Measurements from ENCODE around the gene RPLP2.

RPLP2 gene

DNA sequence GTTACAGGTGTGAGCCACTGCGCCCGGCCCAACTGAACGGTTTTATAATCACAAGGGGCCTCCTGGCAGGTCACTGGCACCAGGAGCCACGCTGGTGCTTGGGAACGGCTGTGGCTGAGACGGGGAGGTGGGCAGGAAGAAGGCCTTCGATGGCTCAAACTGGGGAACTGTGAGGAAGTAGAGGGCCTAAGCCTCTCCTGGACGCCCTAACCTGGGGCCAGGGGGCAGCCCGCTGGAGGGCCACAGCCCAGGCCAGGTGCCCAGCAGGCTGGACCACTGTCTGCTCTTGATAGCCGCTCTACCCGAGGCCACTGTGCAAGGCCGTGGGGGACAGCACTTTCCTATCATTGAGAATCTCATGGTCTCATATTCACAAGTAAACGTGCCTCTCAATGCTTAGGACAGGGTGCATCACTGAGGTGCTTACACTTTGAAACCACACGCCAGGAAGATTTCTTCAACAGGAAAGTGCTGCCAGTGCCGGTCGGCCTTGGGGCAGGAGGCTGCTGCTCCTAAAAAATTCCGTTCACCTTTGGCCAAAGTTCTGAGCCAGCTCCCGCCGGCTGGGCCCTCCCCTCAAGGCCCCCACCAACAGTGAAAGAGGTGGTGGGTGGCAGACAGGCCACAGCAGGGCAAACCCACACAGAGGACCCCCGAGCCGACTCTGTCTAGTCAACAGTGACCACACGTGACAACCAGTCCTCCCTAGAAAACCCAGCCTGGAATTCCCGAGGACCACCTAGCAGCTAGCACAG is 39.7 kb upstream of the RPLP2 start:
- TF ChIP-seq, protein P1, sequence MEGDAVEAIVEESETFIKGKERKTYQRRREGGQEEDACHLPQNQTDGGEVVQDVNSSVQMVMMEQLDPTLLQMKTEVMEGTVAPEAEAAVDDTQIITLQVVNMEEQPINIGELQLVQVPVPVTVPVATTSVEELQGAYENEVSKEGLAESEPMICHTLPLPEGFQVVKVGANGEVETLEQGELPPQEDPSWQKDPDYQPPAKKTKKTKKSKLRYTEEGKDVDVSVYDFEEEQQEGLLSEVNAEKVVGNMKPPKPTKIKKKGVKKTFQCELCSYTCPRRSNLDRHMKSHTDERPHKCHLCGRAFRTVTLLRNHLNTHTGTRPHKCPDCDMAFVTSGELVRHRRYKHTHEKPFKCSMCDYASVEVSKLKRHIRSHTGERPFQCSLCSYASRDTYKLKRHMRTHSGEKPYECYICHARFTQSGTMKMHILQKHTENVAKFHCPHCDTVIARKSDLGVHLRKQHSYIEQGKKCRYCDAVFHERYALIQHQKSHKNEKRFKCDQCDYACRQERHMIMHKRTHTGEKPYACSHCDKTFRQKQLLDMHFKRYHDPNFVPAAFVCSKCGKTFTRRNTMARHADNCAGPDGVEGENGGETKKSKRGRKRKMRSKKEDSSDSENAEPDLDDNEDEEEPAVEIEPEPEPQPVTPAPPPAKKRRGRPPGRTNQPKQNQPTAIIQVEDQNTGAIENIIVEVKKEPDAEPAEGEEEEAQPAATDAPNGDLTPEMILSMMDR (IDR thresholded peaks at IDR 0.05; ENCODE audit: low read length, missing control alignments) = no peak
- DNase-seq (ENCODE audit: low read depth) = no peak
- no peak overlapping the region for H3K4me3 ChIP-seq (replicated peaks; ENCODE audit: low read depth, low read length)

DNA sequence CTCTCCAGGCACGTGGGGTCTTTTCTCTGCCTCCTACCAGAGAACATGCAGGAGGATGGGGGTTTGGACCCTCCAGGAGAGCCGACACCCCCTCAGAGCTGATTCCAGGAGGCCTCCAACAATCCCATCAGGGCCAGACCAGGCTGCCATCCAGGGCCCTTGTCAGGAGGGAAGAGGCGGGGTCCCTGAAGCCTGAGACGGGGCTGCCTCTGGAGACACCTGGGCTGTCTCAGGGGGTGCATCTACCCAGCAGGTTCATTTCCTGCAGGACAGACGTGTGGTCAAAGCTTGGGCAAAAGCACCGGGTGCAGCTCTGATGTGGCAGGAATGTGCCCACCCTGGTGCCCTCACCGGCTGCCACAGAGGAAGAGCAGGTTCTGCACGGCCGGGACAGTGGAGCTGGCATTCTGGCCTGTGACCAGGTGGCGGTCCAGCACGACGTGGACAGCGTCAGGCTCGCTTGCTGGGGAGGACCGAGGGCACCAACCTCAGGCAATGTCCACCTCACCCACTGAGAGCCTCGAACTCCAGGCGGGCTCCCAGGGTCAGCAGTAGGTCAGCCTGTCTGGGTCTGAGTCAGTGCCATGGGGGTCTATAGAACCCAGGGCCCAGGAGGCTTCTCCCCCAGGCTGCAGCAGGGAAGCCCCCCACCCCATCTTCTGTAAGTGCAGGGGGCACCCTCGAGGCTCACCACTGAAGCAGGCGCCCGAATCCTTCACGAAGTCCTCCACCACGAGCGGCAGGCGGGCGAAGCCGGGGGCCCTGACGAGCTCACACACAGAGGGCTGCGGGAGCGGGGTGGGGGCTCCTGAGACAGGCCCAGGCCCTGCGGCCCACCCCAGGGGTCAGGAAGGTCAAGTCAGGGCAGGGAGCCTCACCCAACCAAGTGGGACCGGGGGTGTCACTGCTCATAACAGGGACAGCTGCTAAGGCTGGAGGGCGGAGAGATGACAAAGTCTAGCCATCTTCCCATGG is 38.8 kb upstream of the RPLP2 start:
- TF ChIP-seq, protein P1 (IDR thresholded peaks at IDR 0.05; ENCODE audit: low read length, missing control alignments) = no peak
- no peak overlapping the region for H3K4me3 ChIP-seq (replicated peaks; ENCODE audit: low read depth, low read length)
- DNase-seq (ENCODE audit: low read depth) = no peak

DNA sequence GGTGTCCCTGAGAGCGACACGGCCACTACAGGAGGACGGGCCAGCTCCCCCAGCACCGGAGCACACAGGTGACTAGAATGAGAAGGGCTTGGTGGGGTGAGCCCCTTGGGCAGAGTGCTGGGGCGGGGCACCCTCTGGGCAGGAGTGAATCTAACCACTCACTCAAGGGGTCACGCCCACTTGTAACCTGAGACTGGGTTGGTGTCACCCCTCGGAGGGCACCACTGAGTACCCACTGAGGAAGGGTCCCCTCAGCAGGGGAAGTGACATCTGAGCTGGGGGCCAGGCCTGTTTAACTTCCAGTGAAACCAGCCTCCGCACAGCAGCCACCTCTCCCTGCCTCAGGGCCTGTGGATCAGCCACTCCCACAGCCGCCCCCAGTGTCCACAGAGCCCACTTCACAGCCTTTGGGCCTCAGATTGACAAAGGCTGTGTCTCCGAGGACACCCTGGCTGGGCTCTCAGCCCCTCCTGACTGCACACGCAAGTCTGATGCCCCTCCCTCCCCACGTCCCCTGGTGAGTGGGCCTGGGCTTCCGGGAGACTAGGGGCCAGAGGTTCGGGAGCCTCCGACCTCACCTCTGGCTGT is 38.1 kb upstream of the RPLP2 start:
- TF ChIP-seq, protein P1 (IDR thresholded peaks at IDR 0.05; ENCODE audit: low read length, missing control alignments) = no peak

DNA sequence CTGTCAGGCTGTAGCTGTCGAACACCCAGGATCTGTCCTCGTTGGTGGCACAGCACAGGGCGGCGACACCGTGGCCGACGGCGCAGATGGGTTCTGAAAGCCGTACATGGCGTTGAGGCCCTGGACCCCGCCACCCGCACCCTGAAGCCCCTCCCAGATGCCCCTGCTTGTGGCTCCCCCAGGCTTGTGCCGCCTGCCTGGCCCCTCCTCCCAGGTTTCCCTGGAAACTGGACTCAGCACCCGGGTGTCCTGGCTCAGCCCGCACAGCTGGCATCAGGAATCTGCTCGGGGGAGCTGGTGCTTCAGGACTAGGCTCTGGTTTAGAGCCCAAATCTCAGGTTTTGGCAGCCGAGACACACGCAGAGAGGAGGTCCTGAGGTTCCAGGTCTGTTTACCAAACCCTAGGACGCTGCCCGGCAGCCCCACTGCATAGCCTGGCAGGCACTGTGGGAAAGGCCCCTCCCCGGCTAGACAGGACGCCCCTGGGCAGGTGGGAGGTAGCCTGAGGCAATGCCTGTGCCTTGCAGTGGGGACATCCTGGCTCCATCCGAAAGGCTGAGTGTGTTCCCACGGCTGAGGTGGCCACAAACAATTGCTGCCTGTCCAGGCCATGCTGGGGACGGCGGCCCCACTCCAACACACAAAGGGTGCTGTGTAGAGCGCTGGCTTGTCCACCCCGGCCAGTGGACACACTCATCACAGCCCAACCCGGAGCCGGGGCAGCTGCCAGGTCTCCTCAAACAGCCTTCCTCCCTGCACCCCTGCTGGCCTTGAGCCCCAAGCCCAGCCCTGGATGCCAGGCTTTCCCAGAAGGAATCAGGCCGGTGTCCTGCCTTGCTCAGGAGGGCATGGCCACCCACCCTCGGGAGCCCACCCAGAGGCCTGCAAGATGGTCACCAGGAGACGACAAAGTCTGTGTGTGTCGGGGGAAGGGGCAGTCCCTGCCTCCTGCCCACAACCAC is 37.1 kb upstream of the RPLP2 start:
- no peak overlapping the region for H3K4me3 ChIP-seq (replicated peaks; ENCODE audit: low read depth, low read length)
- TF ChIP-seq, protein P1 (IDR thresholded peaks at IDR 0.05; ENCODE audit: low read length, missing control alignments) = no peak
- DNase-seq (ENCODE audit: low read depth) = no peak

More for the DNA sequence above, 38.1 kb upstream of the RPLP2 start:
- DNase-seq (ENCODE audit: low read depth) = no peak
- H3K4me3 ChIP-seq (replicated peaks; ENCODE audit: low read depth, low read length) = no peak overlapping the region

DNA sequence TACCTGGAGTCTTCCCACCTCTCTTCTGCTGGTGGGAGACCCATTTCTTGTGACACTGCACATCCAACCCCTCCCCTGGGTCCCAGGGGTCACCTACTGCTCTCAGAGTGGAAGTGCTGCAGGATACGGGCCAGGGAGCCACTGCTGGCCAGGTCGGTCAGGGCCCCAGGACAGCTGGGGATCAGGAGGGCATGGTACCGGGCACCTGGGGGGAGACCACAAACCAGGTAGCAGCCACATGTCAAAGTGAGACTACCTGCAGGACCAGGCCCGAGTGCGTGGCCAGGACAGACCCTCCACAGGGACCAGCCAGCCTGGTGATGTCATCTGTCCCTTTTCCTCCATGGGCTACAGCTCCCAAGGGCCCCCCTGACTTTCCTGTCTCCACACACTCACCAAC is 36.3 kb upstream of the RPLP2 start:
- TF ChIP-seq, protein P1 (IDR thresholded peaks at IDR 0.05; ENCODE audit: low read length, missing control alignments) = no peak
- no peak for DNase-seq (ENCODE audit: low read depth)
- no peak overlapping the region for H3K4me3 ChIP-seq (replicated peaks; ENCODE audit: low read depth, low read length)

DNA sequence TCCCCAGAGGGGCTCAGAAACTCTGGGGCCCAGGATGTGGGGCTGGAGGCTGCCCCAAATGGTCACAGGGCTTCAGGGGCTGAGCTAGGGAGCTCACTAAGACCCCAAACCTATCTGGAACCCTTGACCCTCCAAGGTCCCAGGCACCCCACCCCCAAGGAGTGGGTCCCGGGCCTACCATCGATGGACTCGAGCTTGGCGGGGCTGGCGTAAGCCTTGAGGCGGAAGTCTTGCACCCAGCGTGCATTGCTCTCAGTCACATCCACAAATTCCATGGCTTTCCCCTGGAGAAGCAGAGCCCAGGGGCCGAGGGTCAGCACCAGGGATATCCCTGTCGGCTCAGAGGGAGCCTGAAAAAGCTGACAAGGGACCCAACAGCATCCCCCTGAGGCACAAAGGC is 35.9 kb upstream of the RPLP2 start:
- no peak overlapping the region for H3K4me3 ChIP-seq (replicated peaks; ENCODE audit: low read depth, low read length)
- TF ChIP-seq, protein P1 (IDR thresholded peaks at IDR 0.05; ENCODE audit: low read length, missing control alignments) = no peak
- DNase-seq (ENCODE audit: low read depth) = no peak
